HG02759 (cell line): ENCODE measurements around the gene ZG16B.

Source experiments
- ATAC-seq: cut with Tn5 transposase; IDR thresholded peaks from one replicate; pipeline ENCODE4 v1.9.1; 2021; ENCODE audit warnings: mild to moderate bottlenecking, moderate library complexity; ENCODE audit not compliant: unreplicated experiment

The ZG16B gene, protein sequence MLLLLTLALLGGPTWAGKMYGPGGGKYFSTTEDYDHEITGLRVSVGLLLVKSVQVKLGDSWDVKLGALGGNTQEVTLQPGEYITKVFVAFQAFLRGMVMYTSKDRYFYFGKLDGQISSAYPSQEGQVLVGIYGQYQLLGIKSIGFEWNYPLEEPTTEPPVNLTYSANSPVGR

DNA sequence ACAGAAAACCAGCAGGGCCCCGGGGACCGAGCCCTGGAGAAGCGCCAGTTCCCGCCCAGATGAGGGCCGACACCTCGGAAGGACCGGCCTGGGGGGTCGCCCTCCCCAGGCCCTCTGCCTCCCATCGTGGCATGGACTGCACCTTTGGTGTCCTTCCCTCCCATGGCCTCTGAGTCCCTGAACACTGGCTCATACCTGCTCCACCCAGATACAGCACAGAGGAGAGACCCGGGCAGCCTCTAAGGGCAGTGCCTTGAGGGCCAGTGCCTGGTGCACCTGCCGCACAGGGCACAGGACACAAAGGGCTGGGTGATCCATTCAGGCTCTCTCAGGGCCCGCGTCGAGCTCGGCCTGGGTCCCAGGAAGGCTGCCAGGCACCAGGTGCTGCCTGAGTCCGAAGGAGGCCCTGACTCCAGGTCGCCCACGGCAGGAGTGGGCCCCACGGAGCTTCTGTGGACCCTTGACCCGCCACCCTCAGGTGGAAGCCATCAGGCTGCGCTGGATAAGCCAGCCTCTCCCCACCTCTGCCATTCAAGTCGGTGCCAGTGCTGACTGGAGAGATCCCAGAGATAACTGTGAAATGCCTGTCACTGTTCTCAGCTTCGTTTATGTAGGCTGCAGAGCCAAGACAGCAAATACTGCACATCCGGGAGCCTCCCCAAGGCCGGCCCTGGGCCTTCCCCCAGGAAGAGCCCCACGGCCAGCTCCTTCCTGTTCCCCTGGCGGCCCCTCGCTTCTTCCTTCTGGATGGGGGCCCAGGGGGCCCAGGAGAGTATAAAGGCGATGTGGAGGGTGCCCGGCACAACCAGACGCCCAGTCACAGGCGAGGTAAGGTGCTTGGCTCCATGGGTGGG, at the start of gene ZG16B:
ZG16B (plus strand) TSS at position 803 of the 854 bp plus-strand sequence. CDS start 139 bp downstream, outside the sequence.
- no peak for ATAC-seq

GRCh38 chr16:2782583-2783351, 47.3 kb upstream of the ZG16B start:
- no peak for ATAC-seq

DNA sequence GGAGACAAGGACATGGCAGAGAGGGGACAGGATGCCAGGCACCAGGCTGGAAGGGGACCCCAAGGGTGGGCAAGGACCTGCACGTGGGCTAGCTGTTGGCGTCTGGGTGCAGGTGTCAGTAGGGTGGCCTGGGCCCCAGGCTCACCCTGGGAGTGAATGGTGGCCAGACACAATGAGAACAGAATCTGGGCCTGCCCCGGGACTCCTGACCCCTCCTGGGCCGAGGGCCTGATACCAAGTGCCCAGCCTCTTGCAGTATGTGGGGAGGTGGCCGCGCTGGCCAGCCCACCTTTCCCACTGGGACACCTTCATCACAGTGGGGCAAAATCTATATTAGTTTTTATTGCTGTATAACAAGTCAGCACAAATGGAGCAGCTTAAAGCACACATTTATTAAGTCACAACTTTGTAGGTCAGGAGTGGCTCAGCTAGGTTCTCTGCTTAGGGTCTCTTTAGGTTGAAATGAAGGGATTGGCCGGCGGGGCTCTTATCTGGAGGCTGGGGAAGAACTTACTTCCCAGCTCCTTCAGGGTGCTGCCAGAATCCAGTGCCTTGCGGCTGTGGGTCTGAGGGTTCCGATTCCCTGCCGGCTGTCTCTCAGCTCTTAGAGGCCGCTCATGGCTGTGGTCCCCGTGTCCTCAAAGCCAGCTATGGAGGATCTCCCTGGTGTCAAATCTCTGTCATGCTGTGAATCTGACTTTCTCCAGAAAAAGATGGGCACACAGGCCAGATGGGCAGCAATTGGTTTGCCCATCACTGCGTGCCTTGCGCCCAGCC, 46.3 kb upstream of the ZG16B start:
- ATAC-seq, result no peak

DNA sequence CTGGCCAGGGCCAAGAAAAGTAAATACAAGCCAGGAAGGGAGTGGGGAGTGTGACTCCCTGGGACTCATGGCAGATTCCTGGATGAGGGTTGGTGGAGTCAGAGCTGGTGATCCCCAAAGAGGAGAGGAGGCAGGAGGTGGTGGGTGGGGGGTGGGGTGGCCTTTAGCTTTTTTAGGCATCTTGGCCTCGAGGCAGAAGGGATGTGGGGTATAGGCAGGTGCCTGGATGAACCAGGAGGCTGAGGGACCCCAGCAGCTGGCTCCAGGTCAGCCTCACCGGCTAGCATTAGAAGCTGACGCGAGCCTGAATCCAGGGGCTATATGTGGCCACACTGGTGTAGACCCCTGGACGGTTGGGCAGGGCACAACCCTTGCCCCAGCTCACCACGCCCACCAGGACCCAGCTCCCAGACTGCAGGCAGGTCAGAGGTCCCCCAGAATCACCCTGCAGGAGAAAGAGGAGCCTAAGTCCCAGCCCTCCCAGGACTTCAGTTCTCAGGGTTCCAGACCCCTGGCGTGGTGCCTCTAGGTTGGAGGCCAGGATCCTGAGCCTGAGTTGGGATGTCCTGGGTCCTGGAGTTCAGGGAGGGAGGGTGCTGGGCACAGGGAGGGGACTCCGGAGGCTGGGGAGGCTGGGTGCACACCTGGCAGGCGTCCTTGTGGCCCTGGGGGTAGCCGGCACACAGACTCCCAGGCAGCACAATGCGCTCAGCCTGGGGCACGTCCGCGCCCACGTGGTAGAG, 45.6 kb upstream of the ZG16B start:
- no peak for ATAC-seq

DNA sequence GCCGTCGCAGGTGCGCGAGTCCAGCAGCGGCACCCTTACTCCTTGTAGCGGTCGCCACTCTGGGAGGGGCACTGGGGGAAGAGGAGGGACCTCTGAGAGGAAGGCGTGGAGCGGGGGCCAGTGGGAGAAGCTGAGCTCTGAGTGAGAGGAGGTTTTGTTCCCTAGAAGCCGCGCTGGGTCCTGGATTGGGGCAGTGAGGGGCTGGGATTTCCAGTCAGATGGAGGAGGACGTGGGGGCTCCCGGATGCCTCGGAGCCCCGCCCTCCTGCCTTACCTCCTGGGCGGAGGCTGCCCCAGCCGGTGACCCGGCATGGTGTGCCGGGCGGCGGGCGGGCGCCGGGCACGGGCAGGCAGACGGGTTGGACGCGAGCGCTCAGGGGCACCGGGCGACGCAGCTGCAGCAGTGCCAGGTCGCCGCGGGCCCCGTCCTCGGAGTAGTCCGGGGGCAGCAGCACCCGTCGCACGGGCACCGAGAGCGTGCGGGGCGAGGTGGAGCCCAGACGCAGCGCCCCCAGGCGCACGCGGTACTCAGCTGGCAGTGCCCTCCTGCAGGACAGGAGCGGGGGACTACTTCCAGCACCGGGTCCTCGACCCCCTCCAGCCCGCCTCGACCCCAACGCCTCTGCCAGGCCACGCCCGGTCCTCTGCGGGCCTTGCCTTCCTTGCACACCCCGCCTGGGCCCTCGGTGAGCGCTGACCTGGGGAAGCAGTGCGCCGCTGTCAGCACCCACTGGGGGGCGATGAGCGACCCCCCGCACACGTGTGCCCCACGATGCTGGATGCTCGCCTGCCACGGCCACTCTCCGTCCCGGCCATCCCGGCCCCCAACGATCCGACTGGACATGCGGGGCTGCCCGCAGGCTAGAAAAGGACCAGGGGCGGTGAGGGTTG, 44.8 kb upstream of the ZG16B start:
- ATAC-seq, result no peak

- ATAC-seq, result no peak
These were observed 43.9 kb upstream of the ZG16B start for GRCh38 chr16:2786061-2786825.

GRCh38 chr16:2786826-2787151, 43.3 kb upstream of the ZG16B start:
- ATAC-seq, result no peak

GRCh38 chr16:2787406-2787805, 42.7 kb upstream of the ZG16B start, which contains the start of gene PRSS33:
Gene PRSS33, minus strand, starts transcription at chr16:2787560. Its CDS starts 1,013 bp downstream, at chr16:2786547.
- no peak for ATAC-seq

DNA sequence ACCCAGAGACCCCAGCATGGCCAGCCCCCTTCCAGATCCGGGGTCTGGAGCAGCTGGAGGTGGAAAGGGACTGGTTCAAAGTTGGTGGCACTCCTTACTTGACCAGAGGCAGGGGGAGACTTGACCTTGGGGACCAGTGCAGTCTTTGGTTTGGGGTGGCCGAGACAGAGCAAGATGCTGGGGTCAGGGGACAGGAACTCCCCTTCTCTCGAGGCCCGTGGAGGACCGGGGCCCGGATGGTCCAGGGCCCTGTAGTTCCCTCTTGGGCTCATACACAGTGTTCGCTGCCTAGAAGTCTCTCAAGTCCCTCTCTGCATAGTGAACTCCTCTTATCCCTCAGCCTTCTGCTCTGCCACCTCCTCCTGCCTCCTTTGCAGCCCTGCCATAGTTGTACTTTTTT, 42.1 kb upstream of the ZG16B start:
- no peak for ATAC-seq

DNA sequence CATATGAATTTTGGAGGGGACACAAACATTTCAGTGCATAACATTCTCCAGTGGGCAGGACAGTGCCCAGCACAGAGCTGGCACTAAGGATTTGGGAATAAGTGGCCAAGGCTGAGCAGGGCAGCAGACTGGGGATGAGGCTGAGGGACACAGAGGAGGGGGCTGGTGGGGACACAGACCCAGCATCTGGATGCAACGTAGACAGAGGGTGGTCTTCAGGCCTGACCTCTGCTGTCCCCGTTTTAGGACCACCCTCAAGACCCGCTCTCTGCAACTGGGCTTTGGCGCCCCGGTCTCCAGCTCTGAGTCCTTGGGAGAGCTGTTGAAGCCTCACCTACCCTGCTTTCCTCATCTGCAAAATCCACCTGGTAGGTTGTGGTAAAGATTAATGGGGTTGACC, 39.5 kb upstream of the ZG16B start:
- no peak for ATAC-seq

DNA sequence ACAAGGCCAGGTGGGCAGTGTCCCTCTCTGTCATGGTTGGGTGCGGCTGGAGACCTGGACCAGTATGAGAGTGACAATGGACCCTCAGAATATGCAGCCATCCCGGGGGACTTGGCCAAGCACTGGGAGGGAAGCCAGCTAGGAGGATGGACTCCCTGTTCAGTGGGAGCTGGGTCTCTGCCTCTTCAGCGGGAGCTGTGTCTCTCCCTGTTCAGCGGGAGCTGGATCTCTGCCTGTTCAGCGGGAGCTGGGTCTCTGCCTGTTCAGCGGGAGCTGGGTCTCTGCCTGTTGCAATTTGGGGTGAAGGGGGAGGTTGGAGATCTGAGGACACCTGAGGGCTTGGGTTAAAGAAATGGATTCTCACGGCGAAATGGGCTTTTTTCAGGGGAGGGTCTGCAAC, 38.9 kb upstream of the ZG16B start:
- no peak for ATAC-seq

DNA sequence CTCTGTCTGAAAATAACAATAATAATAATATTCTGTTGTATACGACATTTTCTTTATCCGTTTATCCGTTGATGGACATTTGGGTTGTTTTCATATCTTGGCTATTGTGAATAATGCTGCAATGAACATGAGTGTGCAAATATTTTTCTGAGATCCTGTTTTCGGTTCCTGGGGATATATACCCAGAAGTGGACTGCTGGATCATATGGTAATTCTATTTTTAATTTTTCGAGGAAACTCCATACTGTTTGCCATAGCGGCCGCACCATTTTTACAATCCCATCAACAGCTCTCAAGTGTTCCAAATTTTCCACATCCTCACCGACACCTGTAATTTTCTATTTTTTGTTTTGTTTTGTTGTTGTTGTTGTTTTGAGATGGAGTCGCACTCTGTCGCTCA, 37.2 kb upstream of the ZG16B start:
- no peak for ATAC-seq

DNA sequence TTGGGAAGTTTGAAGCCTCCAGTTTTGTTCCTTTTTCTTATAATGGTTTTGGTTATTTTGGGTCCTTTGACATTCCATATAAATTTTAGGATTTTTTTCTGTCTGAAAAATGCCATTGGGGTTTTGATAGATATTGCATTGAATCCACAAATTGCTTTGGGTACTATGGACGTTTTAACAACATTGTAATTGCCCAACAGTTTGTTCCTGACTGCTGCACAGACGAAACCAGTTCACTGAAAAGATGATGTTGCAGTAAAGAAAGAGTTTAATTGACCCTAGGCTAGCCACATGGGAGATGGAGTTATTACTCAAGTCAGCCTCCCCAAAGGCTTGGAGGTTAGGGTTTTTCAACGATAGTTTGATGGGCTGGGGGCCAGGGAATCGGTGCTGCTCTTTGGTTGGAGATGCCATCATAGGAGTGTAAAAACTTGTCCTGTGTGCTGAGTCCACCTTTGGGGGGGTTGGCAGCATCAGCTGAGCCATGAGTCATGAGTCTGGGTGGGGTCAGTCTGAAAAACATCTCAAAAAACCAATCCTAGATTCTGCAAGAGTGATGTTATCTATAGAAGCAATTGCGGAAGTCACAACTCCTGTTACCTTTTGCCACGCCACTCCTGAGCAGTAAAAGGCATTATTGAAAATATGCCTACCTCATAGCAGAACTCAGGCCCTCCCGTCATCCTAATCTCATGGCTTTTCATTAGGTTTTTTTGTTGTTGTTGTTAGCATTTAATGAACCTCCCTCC, 34.5 kb upstream of the ZG16B start:
- no peak for ATAC-seq

DNA sequence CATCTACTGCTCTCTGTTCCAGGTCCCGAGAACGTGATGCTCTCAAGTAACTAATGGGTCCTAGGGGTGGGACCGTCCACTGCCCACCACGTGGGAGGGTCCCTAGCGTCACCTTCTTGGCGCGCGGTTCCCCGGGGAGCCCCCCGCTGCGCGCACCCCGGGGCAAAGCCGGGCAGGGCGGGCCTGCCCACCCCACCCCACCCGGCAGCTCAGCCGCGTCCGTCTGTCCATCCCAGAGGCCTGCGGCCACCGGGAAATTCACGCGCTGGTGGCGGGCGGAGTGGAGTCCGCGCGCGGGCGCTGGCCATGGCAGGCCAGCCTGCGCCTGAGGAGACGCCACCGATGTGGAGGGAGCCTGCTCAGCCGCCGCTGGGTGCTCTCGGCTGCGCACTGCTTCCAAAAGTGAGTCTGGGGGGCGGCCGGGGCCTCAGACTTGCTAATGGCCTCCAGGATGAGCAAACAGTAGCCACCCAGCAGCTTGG, 31.3 kb upstream of the ZG16B start:
- ATAC-seq, result no peak

- no peak for ATAC-seq
These were observed 30.8 kb upstream of the ZG16B start for GRCh38 chr16:2799205-2799858.

DNA sequence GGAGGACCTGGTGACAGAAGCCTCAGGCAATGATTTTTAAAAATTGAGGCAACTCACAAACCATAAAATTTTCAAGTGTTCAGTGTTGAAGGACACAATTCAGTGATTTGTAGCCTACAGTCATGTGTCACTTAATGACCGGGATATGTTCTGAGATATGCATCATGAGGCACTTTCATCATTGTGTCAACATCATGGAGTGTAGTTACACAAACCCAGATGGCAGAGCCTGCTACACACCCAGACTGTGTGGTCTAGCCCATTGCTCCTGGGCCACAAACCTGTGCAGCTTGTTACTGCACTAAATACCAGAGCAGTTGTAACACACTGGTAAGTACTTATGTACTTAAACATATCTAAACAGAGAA, 30.3 kb upstream of the ZG16B start:
- no peak for ATAC-seq

- ATAC-seq, result no peak
These were observed 26.4 kb upstream of the ZG16B start for GRCh38 chr16:2803545-2804195.
